Measurements from ENCODE around the gene USP9X. TPM values are rescaled to one million over a fixed set of nuclear protein-coding genes. Genes with fewer than 3 reads are reported as not detected.

Gene USP9X
- total and polyA plus RNA-seq, 9 of the 15 experiments (the other 6 are each of a cell fraction or from before 2014, with no cell fraction given), result 10.9 to 47.8 (median 29.5) TPM

- Histone ChIP-seq H3K9me3 (replicated peaks; ENCODE audit: control insufficient read depth, insufficient read depth, low read depth, low read length) (no peaks in the 10 kb centered on the region), H3K9ac (ENCODE audit: insufficient read depth in 1 of 2, low read depth in 2 of 2, low read length in 2 of 2) (no peak overlapping the region), H2AFZ (ENCODE audit: low read depth, low read length) (no peak overlapping the region), H3K4me3 (no peak overlapping the region), H4K20me1 (replicated peaks; ENCODE audit: control insufficient read depth, insufficient read depth, low read length) (no peaks in the 10 kb centered on the region), H3K27me3 (ENCODE audit: control insufficient read depth in 2 of 2, insufficient read depth in 2 of 2, low read length in 2 of 2) (no peaks in the 10 kb centered on the region), H3K4me1 (replicated peaks in 1 of 2; ENCODE audit: control insufficient read depth in 2 of 2, insufficient read depth in 2 of 2, low read length in 2 of 2) (no peaks in the 10 kb centered on the region), H3K27ac (ENCODE audit: extremely low read depth, low read depth, low read length) (no peak overlapping the region), H3K79me2 (ENCODE audit: control insufficient read depth, insufficient read depth, low read length) (peaks cover 50% of the 10 kb centered on the region), H3K36me3 (ENCODE audit: control insufficient read depth, insufficient read depth, low read length) (peaks cover 53% of the 10 kb centered on the region), H3K9me1 (ENCODE audit: control insufficient read depth, insufficient read depth, low read length) (no peaks in the 10 kb centered on the region), H3K4me2 (ENCODE audit: insufficient read depth, low read length) (no peak overlapping the region)
- intact Hi-C loops (cut with micrococcal nuclease) (no loop called here), in situ Hi-C loops (cut with MboI) (no loop called here)
- FAIRE-seq (no peak), ATAC-seq (no peak), DNase-seq (ENCODE audit: extremely low read depth in 1 of 4, low spot score in 3 of 4) (no peak)
- ChIA-PET POLR2A (no interaction called here), CTCF (ENCODE audit: low intra/inter-chr PET ratio) (no interaction called here)
- no TSS peak for BruUV-seq (replicated peaks)
- WGBS (ENCODE audit: insufficient coverage, low coverage, missing lambda C conversion rate), result 79% methylated on average over 5 of the region's 6 CpGs
- TF ChIP-seq ZNF76 (CRISPR knock-in tag; IDR thresholded peaks at IDR 0.05; ENCODE audit: borderline replicate concordance) (no peak), HOMEZ (CRISPR knock-in tag; IDR thresholded peaks at IDR 0.05) (no peak), CREB3L1 (IDR thresholded peaks at IDR 0.05; ENCODE audit: borderline replicate concordance, low read depth) (no peak), STAT5A (IDR thresholded peaks at IDR 0.05; ENCODE audit: borderline replicate concordance, low read length) (no peak), ZBTB1 (CRISPR knock-in tag; IDR thresholded peaks at IDR 0.05; ENCODE audit: borderline replicate concordance, low read depth) (no peak), ZBTB2 (IDR thresholded peaks at IDR 0.05) (no peak), ZNF561 (CRISPR knock-in tag; conservative IDR thresholded peaks at IDR 0.05) (no peak), MEF2D (tag; conservative IDR thresholded peaks at IDR 0.05; ENCODE audit: low read depth) (no peak), ID3 (CRISPR knock-in tag; IDR thresholded peaks at IDR 0.05) (no peak), ID3 (tag; IDR thresholded peaks at IDR 0.05) (no peak)
Measured at GRCh38 chrX:41127477-41128192, 42.4 kb downstream of the USP9X start.
